ENCODE data around the gene CAPN2.
A peak's percentile ranks its signal among the peaks of the same experiment; 100 is the strongest.
"Not testable (repeated sequence)": the region's sequence is repeated elsewhere in the genome, so short reads cannot be mapped to it uniquely, and the experiment has no call there.

The CAPN2 gene

DNA sequence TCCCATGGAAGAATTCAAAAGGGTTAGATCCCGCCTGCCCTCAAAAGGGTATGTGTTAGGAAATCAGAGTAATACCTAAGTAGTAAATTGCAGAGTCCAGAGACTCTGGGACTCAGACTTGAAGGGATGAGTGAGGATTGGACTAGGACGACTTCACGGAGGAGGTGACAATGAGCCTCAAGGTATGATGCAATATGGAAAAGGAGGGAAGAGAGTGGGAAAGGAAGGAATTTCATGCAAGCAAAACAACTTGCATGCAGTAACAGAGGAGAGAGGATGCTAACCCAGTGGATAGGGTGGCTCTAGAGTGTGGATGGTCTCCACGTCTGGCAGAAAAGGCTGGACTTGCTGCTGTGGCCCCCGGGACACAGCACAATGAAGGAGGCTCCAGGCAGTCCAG lies 4.8 kb downstream of the CAPN2 start:
- DNase-seq: no peak

GRCh38 chr1:223717695-223718363 lies 5.5 kb downstream of the CAPN2 start:
- DNase-seq: no peak

- DNase-seq: no peak
These were observed 6.5 kb downstream of the CAPN2 start for GRCh38 chr1:223718850-223719249.

GRCh38 chr1:223720971-223721591 lies 8.7 kb downstream of the CAPN2 start:
- DNase-seq: no peak

DNA sequence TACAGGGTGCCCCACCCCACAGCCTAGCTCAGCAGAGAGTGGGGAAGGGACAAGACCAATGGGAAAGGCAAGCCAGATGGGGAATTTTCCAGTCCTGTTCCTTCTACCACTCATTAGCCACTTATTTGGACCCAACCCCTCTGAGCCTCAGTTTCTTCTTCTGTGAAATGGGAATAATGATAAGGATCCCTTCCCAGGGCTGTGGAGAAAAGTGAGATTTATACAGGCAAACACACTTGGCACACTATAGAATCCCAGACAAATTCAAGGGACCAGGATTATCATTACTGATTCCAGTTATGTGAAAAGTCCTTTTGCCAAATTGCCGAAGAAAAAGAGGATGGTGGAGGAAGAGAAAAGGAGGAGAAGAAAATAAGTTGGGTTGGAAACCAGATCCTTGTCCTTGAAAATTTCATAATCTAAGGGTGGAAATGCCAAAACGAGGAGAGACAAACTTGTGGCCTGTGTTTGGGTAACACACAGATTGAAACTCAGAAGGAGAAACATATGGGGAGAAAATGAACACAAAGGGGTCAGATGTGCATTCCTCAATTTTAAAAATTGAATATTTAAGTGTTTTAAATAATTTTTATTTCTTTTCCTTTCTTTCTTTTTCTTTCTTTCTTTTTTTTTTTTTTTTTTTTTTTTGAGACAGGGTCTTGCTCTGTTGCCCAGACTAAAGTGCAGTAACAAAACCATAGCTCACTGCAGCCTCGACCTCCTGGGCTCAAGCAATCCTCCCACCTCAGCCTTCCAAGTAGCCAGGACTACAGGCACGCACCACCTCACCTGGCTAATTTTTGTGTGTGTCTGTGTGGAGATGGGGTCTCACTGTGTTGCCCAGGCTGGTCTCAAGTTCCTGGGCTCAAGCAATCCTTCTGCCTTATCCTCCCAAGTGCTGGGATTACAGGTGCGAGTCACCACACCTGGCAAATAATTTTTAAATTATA lies 9.6 kb downstream of the CAPN2 start:
- DNase-seq: no peak

DNA sequence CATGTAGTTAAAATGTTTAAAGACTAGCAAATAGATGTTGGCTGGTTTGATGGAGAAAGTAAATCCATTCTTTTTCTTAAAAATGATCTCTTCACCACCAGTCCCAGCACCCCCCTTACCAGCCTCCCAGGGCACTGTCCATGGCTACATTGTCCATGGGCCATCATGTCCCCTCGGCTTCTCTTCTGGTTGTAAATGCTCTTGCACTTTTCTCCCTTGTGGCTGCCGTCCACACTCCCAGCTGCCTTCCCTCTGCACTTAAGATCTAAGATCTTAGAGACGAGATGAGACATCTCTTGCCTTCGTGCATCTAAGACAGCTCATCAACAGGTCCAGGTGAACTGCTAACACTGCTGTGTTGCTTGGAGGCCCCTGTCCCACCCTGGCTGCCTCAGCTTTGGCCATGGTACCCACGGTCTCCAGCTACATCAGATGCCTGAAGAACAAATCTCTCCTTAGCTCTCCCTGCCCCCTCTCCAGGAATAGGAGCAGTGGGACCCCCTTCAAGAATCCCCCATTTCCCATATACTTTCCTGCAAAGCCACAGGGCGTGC lies 11.1 kb downstream of the CAPN2 start:
- DNase-seq: no peak

DNA sequence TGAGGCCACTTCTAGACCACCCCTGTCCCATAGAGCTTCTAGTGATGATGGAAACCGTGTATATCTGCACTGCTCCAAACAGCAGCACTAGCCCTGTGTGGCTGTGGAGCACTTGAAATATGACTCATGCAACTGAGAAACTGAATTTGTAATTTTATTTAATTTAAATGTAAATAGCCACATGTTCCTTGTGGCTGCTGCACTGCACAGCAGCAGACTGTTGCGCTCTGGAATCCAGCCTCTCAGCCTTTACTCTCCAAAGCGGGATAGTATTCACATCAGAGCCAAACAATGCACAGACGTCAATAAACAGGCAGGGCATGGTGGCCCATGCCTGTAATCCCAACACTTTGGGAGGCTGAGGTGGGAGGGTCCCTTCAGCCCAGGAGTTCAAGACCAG lies 12.0 kb downstream of the CAPN2 start:
- no peak for DNase-seq

GRCh38 chr1:223725578-223725977 lies 13.2 kb downstream of the CAPN2 start:
- DNase-seq: no peak

DNA sequence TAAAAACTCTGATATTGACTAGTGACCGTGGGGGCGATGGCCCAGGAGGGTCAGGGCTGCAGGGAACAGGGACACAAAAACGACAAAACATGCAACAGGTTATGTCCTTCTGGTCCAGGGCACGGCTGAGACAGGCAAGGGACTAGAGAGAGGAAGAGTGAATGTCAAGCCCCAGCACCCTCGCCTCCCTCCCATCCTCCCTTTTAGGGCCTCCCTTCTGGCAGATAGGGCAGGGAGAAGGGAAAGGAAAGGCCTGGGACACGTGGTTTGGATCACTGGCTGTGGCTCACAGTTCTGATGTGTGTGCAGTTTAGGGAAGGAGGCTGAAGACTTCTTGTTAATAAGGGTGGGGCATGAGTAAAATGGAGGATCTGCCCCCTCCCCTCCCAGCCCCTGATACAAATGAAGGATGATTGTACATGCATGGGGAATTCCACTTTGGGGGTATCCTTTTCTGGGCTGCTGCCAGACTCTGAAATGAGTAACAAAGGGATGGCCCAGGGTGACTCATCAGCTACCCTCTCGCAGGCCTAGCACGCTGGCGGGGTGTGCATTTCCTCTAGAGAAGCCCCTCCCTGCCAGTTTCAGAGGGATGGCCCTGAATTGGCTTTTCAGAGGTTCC lies 14.2 kb downstream of the CAPN2 start:
- peak; percentile 81 for DNase-seq

DNA sequence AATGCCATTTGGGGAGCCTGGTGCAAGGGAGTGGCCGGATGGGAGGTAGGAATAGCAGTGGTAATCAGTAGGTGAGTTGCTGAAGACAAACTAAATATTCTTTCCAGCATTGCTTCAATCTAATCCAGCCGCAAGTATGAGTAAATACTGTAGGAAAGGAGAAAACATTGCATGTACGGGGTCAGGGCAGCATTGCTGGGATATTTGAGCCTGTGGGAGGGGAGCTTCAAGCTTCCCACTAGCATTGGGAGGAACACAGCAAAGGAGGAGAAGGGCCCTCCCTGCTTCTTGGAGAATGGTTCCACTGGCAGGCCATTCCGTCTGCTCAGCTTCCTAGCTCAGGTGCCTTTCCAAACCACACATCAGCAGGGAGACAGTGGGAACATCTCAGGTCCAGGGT lies 15.2 kb downstream of the CAPN2 start:
- DNase-seq: no peak

DNA sequence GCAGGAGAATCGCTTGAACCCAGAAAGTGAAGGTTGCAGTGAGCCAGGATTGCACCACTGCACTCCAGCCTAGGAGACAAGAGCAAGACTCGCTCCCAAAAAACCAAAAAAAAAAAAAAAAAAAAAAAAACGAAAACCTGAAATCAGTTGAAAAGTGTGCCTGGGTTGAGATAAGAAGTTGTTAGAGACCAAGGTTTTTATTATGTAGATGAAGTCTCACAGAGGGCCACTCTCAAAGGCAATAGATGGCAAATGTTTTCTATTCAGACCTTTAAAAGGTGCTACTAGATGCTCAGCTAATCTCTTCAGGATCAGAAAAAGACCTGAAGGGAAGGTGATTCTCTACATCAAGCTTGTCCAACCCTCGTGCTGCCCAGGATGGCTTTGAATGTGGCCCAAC lies 17.6 kb downstream of the CAPN2 start:
- no peak for DNase-seq

- DNase-seq: no peak
These were observed 18.3 kb downstream of the CAPN2 start for GRCh38 chr1:223730479-223731132.

- no peak for DNase-seq
These were observed 18.9 kb downstream of the CAPN2 start for GRCh38 chr1:223731133-223731770.

GRCh38 chr1:223732993-223733798 lies 20.9 kb downstream of the CAPN2 start:
- DNase-seq: no peak

- DNase-seq: no peak
These were observed 21.8 kb downstream of the CAPN2 start for GRCh38 chr1:223733898-223734852.

DNA sequence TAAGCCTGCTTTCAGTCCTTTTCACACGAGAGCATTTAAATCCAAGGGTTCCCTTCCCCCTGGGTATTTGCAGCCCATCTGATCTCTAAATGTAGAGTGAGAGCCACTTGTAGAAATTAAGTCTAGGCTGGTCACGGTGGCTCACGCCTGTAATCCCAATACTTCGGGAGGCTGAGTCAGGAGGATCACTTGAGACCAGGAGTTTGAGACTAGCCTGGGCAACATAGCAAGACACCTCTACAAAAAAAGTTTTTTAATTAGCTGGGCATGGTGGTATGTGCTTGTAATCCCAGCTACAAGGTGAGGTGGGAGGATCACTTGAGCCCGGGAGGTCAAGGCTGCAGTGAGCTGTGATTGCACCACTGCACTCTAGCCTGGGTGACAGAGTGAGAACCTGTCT lies 24.3 kb downstream of the CAPN2 start:
- DNase-seq: not testable (repeated sequence)

- DNase-seq: no peak
These were observed 25.0 kb downstream of the CAPN2 start for GRCh38 chr1:223737342-223737741.

- no peak for DNase-seq
These were observed 26.4 kb downstream of the CAPN2 start for GRCh38 chr1:223738465-223739365.
